Amniotic stem cell (primary cell): ENCODE measurements around the gene GNL3.

Experiments used
- DNase-seq: peaks from one replicate; lab custom pipeline; 2025; lab: John Stamatoyannopoulos, UW

The GNL3 gene

GRCh38 chr3:52688266-52688665, 2.4 kb downstream of the GNL3 start:
- DNase-seq = no peak

- no peak for DNase-seq
Observed at GRCh38 chr3:52689151-52689550, 3.3 kb downstream of the GNL3 start.

GRCh38 chr3:52690560-52690959, 4.7 kb downstream of the GNL3 start:
- DNase-seq = no peak

GRCh38 chr3:52693071-52693470, 7.2 kb downstream of the GNL3 start:
- DNase-seq = no peak

- DNase-seq = no peak
Observed at GRCh38 chr3:52694528-52695189, 8.8 kb downstream of the GNL3 start.

- DNase-seq = no peak
Observed at GRCh38 chr3:52695798-52696671, 10.2 kb downstream of the GNL3 start.

GRCh38 chr3:52696830-52697631, 11.2 kb downstream of the GNL3 start:
- DNase-seq = no peak

GRCh38 chr3:52697632-52697965, 11.8 kb downstream of the GNL3 start:
- no peak for DNase-seq

GRCh38 chr3:52703341-52703740, 17.5 kb downstream of the GNL3 start:
- DNase-seq = no peak

- DNase-seq = no peak
Observed at GRCh38 chr3:52704611-52705437, 19.0 kb downstream of the GNL3 start.

GRCh38 chr3:52705438-52705687, 19.5 kb downstream of the GNL3 start:
- DNase-seq = no peak

- peak; percentile 62 for DNase-seq
Observed at GRCh38 chr3:52705688-52706686, 20.2 kb downstream of the GNL3 start, which contains the start of the genes GLT8D1 and SPCS1. Gene GLT8D1 (minus strand): TSS chr3:52705791. CDS start chr3:52700460, 5,331 bp downstream. Gene SPCS1 (plus strand): TSS chr3:52706106. CDS start chr3:52706247, 141 bp downstream.

GRCh38 chr3:52707585-52707984, 21.8 kb downstream of the GNL3 start:
- DNase-seq = no peak

GRCh38 chr3:52710512-52710911, 24.7 kb downstream of the GNL3 start:
- DNase-seq = no peak

GRCh38 chr3:52712291-52713212, 26.7 kb downstream of the GNL3 start:
- DNase-seq = no peak

- no peak for DNase-seq
Observed at GRCh38 chr3:52714335-52715302, 28.8 kb downstream of the GNL3 start.

GRCh38 chr3:52715714-52716305, 30.0 kb downstream of the GNL3 start:
- no peak for DNase-seq

GRCh38 chr3:52719618-52720017, 33.8 kb downstream of the GNL3 start:
- DNase-seq = no peak
